ENCODE results near the gene CPNE5. TPM values are rescaled to one million over a fixed set of nuclear protein-coding genes. Genes with fewer than 3 reads are reported as not detected.

The CPNE5 gene
- total and polyA plus RNA-seq, 12 donors: 0.26 to 3.5 (median 1.1) TPM; not detected in 1

DNA sequence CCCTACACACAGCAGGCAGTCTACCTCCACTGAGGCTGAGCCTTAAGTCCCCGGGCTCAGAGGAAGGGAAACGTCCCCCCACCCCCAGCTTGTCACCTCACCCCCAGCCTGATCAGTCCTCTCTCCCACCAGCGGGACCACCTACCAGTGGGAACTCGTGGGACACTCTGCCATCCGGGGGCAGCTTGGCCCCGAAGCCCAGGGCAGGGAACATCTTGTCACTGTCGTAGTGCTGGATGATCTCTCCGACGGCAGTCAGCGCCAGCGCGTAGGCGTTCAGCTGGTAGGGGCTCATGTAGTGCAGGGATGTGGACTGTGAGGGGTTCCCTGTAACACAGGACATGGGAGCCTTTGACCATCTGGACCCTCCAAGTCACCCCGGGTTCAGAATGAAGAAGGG is 93.0 kb downstream of the CPNE5 start:
- no peak overlapping the region for H3K4me3 ChIP-seq
- no peaks in the 10 kb centered on the region for H3K4me1 ChIP-seq (replicated peaks in 1 of 2)
- H3K27ac ChIP-seq: no peak overlapping the region
- no peaks in the 10 kb centered on the region for H3K9me3 ChIP-seq (replicated peaks in 1 of 3)
- no peak for TF ChIP-seq POLR2A (IDR thresholded peaks at IDR 0.05)
- TF ChIP-seq, protein P1, sequence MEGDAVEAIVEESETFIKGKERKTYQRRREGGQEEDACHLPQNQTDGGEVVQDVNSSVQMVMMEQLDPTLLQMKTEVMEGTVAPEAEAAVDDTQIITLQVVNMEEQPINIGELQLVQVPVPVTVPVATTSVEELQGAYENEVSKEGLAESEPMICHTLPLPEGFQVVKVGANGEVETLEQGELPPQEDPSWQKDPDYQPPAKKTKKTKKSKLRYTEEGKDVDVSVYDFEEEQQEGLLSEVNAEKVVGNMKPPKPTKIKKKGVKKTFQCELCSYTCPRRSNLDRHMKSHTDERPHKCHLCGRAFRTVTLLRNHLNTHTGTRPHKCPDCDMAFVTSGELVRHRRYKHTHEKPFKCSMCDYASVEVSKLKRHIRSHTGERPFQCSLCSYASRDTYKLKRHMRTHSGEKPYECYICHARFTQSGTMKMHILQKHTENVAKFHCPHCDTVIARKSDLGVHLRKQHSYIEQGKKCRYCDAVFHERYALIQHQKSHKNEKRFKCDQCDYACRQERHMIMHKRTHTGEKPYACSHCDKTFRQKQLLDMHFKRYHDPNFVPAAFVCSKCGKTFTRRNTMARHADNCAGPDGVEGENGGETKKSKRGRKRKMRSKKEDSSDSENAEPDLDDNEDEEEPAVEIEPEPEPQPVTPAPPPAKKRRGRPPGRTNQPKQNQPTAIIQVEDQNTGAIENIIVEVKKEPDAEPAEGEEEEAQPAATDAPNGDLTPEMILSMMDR (IDR thresholded peaks at IDR 0.05): no peak
- no peaks in the 10 kb centered on the region for H3K36me3 ChIP-seq (replicated peaks in 1 of 2)
- intact Hi-C loops (cut with DNase I): no loop called here
- WGBS, 4 donors: 82 to 86% (median 83%) methylated on average over 5 to 14 of the region's 14 CpGs
- H3K27me3 ChIP-seq: no peaks in the 10 kb centered on the region
- no peak for DNase-seq

DNA sequence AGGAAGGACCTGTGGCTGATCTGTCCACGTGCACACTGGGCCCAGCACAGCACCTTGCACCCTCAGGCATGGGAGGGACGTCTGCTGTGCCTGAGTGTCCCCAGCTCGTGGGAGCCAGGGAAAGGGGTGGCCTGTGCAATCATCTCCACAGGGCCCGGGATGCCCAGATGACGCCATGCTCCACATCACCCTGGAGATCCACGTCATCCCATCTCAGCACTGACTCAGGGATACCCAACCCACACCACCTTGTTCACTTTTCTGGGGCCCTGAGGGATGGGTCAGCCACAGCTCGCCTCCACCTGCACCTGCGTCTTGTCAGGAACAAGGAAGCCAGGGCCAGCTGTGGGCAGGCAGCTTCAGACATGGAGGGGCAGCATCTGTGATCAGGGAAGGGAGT is 93.4 kb downstream of the CPNE5 start:
- intact Hi-C loops (cut with DNase I): no loop called here
- Histone ChIP-seq H3K36me3 (replicated peaks in 1 of 2) (no peaks in the 10 kb centered on the region), H3K27me3 (no peaks in the 10 kb centered on the region), H3K4me1 (replicated peaks in 1 of 2) (no peaks in the 10 kb centered on the region), H3K9me3 (replicated peaks in 1 of 3) (no peaks in the 10 kb centered on the region), H3K27ac (no peak overlapping the region), H3K4me3 (no peak overlapping the region)
- no peak for DNase-seq
- WGBS, 4 donors: 76 to 94% (median 86%) methylated on average over 2 to 8 of the region's 8 CpGs
- TF ChIP-seq, protein P1 (IDR thresholded peaks at IDR 0.05): no peak
- no peak for TF ChIP-seq POLR2A (IDR thresholded peaks at IDR 0.05)

DNA sequence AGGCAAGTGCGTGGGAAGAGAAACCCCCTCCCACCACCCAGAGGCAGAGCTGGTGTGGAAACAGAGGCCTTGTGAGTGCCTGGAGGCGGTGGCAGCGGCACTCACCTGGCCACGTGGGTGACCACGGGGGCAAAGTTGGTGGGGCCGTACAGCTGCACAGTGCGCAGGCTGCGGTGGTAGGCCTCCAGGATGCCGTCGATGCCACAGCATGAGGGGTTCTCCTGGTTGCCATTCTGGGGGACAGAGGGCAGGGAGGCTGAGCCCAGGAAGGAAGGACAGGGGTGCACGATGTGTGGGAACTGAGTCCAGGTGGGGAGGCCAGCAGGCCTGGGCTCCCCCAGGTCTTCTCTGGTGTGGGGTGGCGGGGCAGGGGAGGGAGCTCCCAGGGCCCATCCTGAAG is 94.0 kb downstream of the CPNE5 start:
- Histone ChIP-seq H3K4me3 (no peak overlapping the region), H3K4me1 (replicated peaks in 1 of 2) (no peaks in the 10 kb centered on the region), H3K9me3 (replicated peaks in 1 of 3) (no peaks in the 10 kb centered on the region), H3K27me3 (no peaks in the 10 kb centered on the region), H3K36me3 (replicated peaks in 1 of 2) (no peaks in the 10 kb centered on the region), H3K27ac (no peak overlapping the region)
- intact Hi-C loops (cut with DNase I): no loop called here
- TF ChIP-seq POLR2A (IDR thresholded peaks at IDR 0.05): no peak
- TF ChIP-seq, protein P1 (IDR thresholded peaks at IDR 0.05): no peak
- 89 to 95% (median 93%) methylated on average over 8 to 12 of the region's 12 CpGs for WGBS, 4 donors
- DNase-seq: no peak

DNA sequence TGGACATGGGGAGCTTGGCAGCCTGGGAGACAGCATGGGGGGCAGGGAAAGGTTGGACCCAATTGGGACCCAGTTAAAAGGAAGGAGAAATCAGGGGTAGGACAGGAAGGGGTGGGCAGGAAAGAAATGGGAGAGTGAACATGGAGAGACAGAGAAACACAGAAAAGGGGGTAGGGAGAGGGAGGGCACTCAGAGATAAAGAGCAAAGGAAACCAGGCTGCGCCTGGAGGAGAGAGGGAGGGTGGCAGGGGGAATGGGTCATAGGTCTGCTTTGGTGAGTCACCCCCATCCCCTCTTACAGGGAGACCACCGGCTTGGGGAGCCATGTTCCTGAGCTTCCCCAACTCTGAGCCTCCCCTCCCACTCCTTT is 95.0 kb downstream of the CPNE5 start:
- intact Hi-C loops (cut with DNase I): no loop called here
- 69 to 78% (median 74%) methylated on average over 2 of the region's 2 CpGs for WGBS, 4 donors

More for the DNA sequence above, 95.0 kb downstream of the CPNE5 start:
- Histone ChIP-seq H3K4me1 (replicated peaks in 1 of 2) (no peaks in the 10 kb centered on the region), H3K27me3 (no peaks in the 10 kb centered on the region), H3K27ac (no peak overlapping the region), H3K36me3 (replicated peaks in 1 of 2) (no peaks in the 10 kb centered on the region), H3K9me3 (replicated peaks in 1 of 3) (no peaks in the 10 kb centered on the region), H3K4me3 (no peak overlapping the region)
- no peak for DNase-seq
- TF ChIP-seq, protein P1 (IDR thresholded peaks at IDR 0.05): no peak
- TF ChIP-seq POLR2A (IDR thresholded peaks at IDR 0.05): no peak

Data from adrenal gland (tissue), 12 donors.